Gastrocnemius medialis (tissue), 4 donors: ENCODE measurements around the gene PDXK.

Source experiments
- POLR2A ChIP-seq, 2 donors: fragments of 450-650 bp; IDR thresholded peaks; one replicate each; pipeline ENCODE4 v1.6.1; 2017; ENCODE audit warnings: antibody characterized with exemption in 2 of 2, mild to moderate bottlenecking in 2 of 2, moderate library complexity in 2 of 2
- TF ChIP-seq, protein P1 (sequence below), 5 experiments: fragments of 450-650 bp in 3 of 5; fragments of 200-600 bp in 2 of 5; sonication (generic) in 2 of 5; IDR thresholded peaks in 4 of 5; conservative IDR thresholded peaks in 1 of 5; 1 replicate in 4 of 5; 2 replicates in 1 of 5; pipeline ENCODE4 v1.5.1; 2016 to 2019; ENCODE audit warnings: antibody characterized with exemption in 5 of 5, mild to moderate bottlenecking in 3 of 5, moderate library complexity in 3 of 5

- TF ChIP-seq, protein P1, sequence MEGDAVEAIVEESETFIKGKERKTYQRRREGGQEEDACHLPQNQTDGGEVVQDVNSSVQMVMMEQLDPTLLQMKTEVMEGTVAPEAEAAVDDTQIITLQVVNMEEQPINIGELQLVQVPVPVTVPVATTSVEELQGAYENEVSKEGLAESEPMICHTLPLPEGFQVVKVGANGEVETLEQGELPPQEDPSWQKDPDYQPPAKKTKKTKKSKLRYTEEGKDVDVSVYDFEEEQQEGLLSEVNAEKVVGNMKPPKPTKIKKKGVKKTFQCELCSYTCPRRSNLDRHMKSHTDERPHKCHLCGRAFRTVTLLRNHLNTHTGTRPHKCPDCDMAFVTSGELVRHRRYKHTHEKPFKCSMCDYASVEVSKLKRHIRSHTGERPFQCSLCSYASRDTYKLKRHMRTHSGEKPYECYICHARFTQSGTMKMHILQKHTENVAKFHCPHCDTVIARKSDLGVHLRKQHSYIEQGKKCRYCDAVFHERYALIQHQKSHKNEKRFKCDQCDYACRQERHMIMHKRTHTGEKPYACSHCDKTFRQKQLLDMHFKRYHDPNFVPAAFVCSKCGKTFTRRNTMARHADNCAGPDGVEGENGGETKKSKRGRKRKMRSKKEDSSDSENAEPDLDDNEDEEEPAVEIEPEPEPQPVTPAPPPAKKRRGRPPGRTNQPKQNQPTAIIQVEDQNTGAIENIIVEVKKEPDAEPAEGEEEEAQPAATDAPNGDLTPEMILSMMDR (IDR thresholded peaks at IDR 0.05 in 4 of 5, conservative IDR thresholded peaks at IDR 0.05 in 1 of 5): no peak
- TF ChIP-seq POLR2A (IDR thresholded peaks at IDR 0.05): no peak
These were observed 91.0 kb downstream of the PDXK start for GRCh38 chr21:43809853-43810504.
